Fibroblast of skin of right quadriceps (primary cell): ENCODE data around the gene SPIRE1.

Experiments
- DNase-seq: peaks from one replicate; pipeline ENCODE4 v3.0.0-alpha.2; 2013

The SPIRE1 gene

GRCh38 chr18:12409469-12409868 is 248.4 kb downstream of the SPIRE1 start:
- DNase-seq = peak; percentile 31

DNA sequence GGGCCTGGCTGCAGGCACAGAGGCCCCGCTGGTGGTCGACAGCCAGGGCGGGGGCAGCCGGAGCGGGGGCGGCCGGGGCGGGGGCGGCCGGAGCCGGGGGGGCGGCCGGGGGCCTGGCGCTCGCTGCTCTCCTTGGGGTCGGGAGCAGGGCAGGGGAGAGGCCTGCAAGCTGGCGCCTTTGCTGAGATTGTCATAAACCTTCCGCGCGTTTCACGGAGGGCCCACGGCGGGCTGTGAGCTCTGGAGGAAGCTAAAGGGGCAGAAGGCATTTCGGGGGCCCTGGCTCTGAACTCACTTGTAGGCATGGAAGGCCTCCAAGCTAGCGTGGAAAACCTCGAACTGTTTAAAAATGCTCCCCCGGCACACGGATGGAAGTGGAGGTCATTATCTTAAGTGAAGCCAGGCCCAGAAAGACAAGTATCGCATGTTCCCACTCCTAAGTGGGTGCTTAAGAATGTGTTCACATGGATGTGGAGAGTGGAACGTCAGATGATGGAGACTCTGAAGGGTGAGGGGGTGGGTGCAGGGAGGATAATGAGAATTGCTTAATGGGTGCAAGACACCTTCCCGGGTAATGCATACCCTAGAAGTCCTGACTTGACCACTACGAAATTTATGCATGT is 249.5 kb downstream of the SPIRE1 start:
- peak; percentile 21 for DNase-seq

DNA sequence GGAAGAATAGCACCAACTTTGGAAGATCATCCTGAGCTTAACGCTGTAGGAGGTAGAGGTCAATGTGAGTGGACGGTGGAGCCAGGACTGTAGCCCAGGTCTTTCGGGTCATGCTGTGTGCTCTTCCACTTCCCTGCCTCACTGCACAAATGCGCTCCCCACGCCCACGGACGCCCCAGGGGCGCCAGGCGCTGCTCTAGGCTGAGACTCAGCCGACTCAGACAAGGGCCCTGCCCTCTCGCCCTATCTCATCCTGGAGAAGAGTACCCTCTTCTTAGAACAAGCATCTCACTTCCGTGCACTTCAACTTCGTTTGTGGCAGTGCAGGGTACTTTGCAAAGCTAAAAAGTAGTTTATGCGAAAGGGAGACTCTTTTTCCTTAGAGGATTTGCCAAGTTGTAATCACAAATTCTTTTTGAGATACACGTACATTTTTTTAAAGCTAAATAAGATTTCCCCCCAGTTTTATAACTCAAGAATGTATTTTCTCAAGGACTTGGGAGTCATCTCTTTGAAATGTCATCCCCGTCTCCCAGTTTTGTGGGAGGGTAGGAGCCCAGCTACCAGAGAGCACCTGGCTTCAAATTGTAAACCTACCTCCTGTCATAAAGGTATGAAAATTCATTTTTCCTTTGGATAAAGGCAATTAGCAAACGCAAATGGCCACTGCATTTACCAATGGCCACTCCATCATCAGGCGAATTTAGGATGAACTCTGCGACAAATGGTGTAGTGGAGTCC is 251.4 kb downstream of the SPIRE1 start:
- DNase-seq = no peak

GRCh38 chr18:12405066-12405465 is 252.8 kb downstream of the SPIRE1 start:
- no peak for DNase-seq

- peak; percentile 93 for DNase-seq
Observed at GRCh38 chr18:12403601-12404506, 254.1 kb downstream of the SPIRE1 start.

DNA sequence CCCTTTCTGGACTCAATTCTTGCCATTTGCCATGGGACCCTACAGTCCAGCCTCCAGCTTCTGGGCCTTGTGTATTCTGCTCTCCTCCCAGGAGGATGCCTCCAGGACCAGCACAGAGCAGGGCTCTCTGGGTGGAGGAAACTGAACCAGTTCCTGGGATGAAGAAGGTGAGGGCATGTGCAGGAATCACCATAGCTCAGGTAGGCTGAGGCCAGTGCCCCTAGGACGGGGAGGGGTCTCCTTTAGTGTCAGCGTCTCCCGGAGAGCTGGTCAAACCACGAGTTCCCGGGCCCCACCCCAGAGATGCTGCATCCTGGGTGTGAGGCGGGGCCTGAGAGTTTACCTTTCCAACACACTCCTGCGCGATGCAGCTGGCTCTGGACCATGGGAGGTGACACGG is 256.0 kb downstream of the SPIRE1 start:
- DNase-seq = no peak

- no peak for DNase-seq
Observed at GRCh38 chr18:12399231-12399630, 258.7 kb downstream of the SPIRE1 start.

DNA sequence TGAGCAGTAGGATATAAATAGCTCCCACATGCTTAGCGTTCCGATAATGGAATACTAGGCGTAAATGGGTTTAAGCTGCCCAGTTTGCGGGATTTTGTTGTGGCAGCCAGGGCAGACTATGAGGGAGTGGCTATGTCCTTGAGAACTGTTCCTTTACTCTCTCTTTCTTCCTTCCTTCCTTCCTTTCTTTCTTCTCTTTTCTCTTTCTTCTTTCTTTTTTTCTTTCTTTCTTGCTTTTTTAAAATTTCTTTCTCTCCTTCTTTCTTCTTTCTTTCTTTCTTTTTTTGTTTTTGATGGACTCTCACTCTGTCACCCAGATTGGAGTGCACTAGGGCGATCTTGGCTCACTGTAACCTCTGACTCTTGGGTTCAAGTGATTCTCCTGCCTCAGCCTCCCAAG is 259.3 kb downstream of the SPIRE1 start:
- DNase-seq = no peak

DNA sequence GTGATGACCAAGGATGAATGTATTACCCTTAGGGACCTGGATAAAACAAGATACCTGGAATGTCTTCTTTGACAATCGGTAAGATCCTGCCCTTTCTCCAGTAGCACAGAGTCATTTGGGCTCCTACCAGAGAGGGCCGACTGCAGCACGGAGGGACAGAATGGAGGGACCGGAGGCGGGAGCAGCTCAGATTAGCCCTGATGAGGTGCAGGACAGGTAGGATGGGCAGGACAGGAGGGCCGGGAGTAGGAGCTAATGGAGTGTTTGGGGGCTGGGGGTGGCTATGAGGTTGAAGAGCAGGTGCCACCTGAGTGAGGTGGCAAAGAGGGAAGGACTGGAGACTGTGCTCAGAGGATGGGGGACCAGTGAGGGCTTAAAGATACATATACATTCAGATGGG is 260.1 kb downstream of the SPIRE1 start:
- DNase-seq = no peak

DNA sequence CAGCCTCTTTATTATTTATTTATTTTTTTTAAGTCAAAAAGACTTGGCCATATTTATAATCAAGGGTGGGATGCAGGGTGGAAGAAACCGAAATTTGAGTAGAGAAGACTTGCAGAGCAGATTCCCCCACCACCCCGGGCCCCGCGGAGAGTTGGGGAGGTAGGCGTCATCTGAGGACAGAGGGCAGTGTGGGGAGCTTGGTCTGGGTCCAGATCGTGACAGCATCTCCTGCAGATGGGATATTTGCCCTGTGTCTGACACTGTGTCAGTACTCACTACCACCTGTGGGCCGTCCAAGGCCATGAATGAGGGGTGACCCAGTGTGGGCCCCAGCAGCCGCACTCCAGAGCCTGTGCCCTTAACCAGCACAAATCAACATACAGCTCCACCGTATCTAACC is 260.7 kb downstream of the SPIRE1 start:
- DNase-seq = no peak
